NCI-H460 (cell line): ENCODE results near the gene CLECL1. TPM values are rescaled to one million over a fixed set of nuclear protein-coding genes. Genes with fewer than 3 reads are reported as not detected.
"Not testable (repeated sequence)": the region's sequence is repeated elsewhere in the genome, so short reads cannot be mapped to it uniquely, and the experiment has no call there.

Experiments used
- DNase-seq: peaks from one replicate; pipeline ENCODE4 v3.0.0-alpha.2; 2016; ENCODE audit warnings: low read depth; ENCODE audit errors: extremely low read depth
- total RNA-seq: library from RNA; depleted of rRNA; stranded (reverse); fragments of >200 nt; shearing (Covaris generic); gene quantifications from 2 replicates; pipeline ENCODE4 v1.2.3, GENCODE V29; 2014

CLECL1 gene
- total RNA-seq, 1 experiment from 2014 or later = not detected

DNA sequence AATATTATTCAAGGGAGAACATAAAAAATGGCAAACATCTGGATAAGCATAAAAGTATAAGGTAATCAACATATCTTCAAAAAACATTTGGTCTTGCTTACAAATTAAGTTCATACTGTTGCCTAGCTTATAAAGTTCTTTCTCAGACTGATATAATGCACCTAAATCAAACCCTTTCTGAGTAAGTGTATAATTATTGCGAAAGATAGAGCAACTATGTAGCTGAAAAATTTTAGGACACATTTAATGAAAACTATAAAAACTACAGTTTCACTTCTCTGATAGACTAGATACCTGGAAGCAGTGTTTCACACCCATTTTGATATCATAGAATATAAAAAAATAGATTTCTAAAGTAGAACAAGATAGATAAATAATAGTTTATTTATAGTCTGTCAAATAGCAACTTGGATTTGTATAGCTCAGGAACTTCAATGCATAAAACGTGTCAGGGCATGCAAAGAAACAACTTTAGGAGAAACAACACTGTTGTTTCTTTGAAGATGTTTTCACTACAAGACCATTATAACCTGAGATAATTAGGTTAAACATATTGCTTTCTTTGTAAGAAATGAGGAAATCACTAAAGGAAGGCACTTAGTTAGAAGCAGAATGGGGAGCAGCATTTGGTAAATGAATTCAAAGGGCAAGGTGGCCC, 7.6 kb downstream of the CLECL1 start:
- no peak for DNase-seq

DNA sequence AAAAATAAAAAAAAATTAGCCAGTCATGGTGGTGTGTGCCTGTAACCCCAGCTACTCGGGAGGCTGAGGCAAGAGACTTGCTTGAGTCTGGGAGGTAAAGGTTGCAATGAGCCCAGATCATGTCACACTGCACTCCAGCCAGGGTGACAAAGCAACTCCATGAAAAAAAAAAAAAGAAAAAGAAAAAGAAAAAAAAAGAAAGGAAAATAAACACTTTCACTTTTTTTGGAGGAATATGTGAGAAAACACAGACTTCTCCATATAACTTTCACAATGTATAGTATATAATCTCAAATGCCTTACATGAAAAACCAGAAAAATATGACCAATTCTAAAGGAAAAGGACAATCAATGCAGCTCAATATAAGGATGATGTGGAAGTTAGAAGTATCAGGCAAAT, 8.9 kb downstream of the CLECL1 start:
- DNase-seq = no peak

DNA sequence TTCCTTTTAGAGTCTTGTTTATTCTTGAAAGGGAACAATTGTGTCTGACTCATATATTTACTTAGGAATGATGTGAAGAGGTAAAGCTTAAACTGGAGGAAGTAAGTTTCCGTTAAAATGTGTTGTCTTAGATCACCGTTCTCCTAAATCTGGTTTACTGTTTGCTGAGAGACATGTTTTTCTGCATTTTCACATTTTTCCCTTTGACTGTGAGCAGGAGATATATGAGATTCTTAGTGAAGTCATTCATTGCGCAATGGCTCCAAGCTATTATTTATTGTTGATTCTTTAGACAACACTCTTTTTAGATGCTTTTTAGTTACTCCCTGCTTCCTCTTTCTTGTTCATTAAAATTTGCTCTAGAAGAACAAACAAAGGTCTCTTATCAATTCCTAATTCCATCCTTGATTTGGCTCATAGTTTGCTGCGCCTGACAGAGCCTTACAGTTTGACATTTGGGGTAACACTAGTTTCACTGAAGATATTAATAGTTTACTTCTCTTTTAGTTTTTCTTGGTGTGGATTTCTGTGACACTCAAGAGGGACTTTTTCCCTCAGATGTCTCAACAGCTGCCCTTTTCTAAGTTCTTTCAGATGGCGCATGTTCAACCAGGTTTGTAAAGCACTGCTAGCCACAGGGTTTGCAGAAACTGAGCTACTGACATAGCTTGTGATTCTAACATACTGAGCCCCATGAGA, 11.4 kb downstream of the CLECL1 start:
- no peak for DNase-seq

GRCh38 chr12:9719790-9720189, 13.1 kb downstream of the CLECL1 start:
- DNase-seq = no peak

DNA sequence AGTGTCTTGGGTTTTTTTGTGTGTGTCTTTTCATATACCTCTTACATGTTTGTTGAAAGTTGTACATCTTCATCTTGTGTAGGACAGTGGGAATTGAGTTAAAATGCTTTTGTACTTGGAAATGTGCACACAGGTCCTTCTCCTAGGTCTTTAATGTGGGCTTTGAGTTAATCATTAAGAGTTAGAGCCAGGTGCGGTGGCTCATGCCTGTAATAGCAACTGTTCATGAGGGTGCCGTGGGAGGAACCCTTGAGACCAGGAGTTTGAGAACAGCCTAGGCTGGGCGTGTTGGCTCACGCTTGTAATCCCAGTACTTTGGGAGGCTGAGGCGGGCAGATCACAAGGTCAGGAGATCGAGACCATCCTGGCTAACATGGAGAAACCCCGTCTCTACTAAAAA, 13.9 kb downstream of the CLECL1 start:
- no peak for DNase-seq

GRCh38 chr12:9717070-9717925, 15.6 kb downstream of the CLECL1 start:
- DNase-seq = no peak

GRCh38 chr12:9713032-9713558, 19.8 kb downstream of the CLECL1 start:
- DNase-seq = not testable (repeated sequence)

GRCh38 chr12:9711664-9712063, 21.2 kb downstream of the CLECL1 start:
- DNase-seq = no peak

- no peak for DNase-seq
Measured at GRCh38 chr12:9710584-9711375, 22.1 kb downstream of the CLECL1 start.

DNA sequence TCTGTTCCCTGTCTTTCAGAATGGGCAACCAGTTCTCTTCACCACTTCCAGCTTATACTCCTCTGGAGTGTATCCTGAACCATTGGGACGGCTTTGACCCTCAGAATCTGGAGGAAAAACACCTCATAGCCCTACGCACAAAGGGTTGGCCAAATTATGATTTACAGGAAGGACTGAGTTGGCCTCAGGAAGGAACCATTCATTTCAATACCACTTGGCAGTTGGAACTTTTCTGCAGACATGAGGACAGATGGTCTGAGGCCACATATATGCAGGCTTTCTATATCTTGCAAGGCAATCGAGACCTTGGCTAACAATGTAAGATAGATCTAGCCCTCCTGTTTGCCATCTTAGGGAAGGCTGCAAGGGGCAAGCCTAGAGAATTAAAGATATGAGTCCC, 24.0 kb downstream of the CLECL1 start:
- no peak for DNase-seq

- peak; percentile 19 for DNase-seq
Measured at GRCh38 chr12:9707864-9708808, 24.8 kb downstream of the CLECL1 start.

GRCh38 chr12:9707356-9707755, 25.5 kb downstream of the CLECL1 start:
- no peak for DNase-seq

- DNase-seq = no peak
Measured at GRCh38 chr12:9706086-9706685, 26.7 kb downstream of the CLECL1 start.

DNA sequence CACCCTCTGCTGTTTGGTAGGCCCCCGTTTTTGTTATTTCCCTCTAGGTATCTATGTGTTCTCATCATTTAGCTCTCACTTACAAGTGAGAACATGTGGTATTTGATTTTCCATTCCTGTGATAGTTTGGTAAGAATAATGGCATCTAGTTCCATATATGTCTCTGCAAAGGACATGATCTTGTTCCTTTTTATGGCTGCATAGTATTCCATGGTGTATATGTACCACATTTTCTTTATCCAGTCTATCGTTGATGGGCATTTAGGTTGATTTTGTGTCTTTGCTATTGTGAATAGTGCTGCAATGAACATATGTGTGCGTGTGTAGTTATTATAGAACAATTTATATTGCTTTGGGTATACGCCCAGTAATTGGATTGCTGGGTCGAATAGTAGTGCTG, 28.3 kb downstream of the CLECL1 start:
- not testable (repeated sequence) for DNase-seq

DNA sequence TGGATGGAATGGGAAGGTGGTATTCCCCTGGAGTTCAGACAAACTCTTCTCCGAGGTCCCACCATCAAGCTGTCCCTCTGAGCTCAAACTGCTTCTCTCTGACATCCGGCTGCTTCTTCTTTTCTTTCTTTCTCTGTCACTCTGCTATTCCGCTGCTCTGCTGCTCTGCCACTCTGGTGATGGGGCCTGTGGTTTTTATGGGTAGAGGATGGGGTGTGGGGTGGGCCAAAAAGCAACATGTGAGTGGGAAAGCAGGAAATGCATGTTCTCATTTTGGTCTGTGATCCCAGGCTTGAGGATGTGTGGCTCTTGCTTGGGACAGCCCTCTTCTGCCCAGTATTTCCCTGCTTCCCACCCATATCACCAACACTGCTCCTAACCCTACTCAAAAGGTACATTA, 30.6 kb downstream of the CLECL1 start:
- DNase-seq = no peak

GRCh38 chr12:9701380-9702154, 31.3 kb downstream of the CLECL1 start:
- no peak for DNase-seq

DNA sequence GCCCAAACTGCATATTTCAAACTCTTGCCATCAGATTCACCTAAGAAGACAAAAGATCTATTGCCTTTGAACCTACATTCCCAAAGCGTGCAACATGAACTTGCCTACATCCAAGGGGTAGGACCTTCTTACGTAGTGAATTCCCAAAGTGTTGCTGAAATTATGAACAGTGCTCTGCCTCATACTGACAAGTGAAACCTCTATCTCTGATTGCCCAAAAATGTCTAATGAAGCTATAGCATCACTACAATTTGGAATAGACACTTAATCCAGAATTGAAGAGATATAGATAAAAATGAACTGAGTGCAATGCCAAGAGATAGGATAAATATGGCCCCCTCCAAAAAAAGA, 32.3 kb downstream of the CLECL1 start:
- no peak for DNase-seq

DNA sequence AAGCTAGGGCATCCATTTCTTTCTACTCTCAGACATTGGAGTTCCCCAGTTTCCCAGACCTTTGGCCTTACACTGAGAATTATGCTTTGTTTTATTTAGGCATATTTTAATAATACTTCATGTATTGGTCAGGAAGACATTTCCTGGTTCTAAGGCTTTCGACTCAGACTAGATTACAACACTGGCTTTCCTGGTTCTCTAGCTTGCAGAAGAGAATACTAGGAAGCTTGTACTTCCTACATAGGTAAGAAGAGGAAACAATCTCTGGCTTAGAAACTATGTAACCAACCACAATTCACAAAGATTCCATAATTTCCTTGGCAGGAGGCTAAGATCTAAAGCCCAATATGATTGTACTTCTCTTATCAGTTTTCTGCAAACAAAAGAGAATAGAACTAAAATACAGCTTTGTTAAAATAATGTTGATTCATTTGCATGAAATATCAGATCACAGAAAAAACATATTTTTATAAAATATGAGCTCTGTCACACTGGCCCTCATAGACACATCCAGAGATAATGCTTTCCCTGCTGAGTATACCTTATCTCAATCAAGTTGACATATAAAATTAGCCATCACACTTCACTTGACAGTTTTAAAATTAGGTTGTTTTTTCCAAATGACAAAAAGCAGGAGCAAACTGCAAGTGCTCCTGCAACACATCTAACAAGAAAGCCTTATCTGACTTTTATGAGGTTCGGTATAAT, 32.8 kb downstream of the CLECL1 start:
- DNase-seq = no peak
